Measurements from ENCODE around the gene FOXP4.

GRCh38 chr6:41648070-41648585 lies 101.9 kb downstream of the FOXP4 start:
- TF ChIP-seq CTCF (conservative IDR thresholded peaks at IDR 0.05) (no peak), EZH2 (IDR thresholded peaks at IDR 0.05; ENCODE audit: low read depth) (no peak)
